Nephron (organoid): ENCODE data around the gene LSM14A.

Experiments used
- H3K27ac Mint-ChIP-seq, 3 experiments: 2 replicates each; pipeline ENCODE4 v1.8.0; 2020; ENCODE audit warnings: mixed read lengths in 3 of 3, mild to moderate bottlenecking in 2 of 3, moderate library complexity in 1 of 3
- H3K27me3 Mint-ChIP-seq: 2 replicates; pipeline ENCODE4 v1.8.0; 2021; ENCODE audit warnings: low read depth, mild to moderate bottlenecking, moderate library complexity, mixed read lengths
- H3K36me3 Mint-ChIP-seq: 2 replicates; pipeline ENCODE4 v1.8.0; 2020; ENCODE audit warnings: low read depth, mixed read lengths
- H3K4me1 Mint-ChIP-seq: 2 replicates; pipeline ENCODE4 v1.8.0; 2020; ENCODE audit warnings: mixed read lengths
- H3K4me3 Mint-ChIP-seq, 3 experiments: 2 replicates each; pipeline ENCODE4 v1.8.0; 2020; ENCODE audit warnings: mild to moderate bottlenecking in 3 of 3, mixed read lengths in 3 of 3, moderate library complexity in 2 of 3
- H3K9me3 Mint-ChIP-seq: 2 replicates; pipeline ENCODE4 v1.8.0; 2020; ENCODE audit warnings: mixed read lengths
- CTCF ChIP-seq, 3 experiments: fragments of 200-600 bp; sonication (generic); IDR thresholded peaks; one replicate each; pipeline ENCODE4 v1.5.0; 2021; ENCODE audit warnings: antibody characterized with exemption in 3 of 3; ENCODE audit not compliant: unreplicated experiment in 3 of 3

LSM14A gene

DNA sequence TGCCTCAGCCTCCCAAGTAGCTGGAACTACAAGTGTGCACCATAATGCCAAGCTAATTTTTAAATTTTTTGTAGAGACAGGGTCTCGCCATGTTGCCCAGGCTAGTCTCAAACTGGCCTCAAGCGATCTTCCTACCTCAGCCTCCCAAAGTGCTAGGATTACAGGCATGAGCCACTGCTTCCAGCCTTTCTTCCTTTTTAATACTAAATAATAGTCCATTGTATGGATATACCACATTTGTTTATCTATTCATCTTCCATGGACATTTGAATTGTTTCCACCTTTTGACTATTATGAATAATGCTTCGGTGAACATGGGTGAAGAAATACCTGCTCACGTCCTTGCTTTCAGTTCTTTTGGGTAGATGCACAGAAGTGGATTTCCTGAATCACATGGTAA lies 106.5 kb downstream of the LSM14A start:
- Mint-ChIP-seq H3K4me3 (no peak overlapping the region), H3K27me3 (no peaks in the 10 kb centered on the region), H3K36me3 (peaks cover 43% of the 10 kb centered on the region), H3K27ac (no peak overlapping the region), H3K9me3 (no peaks in the 10 kb centered on the region), H3K4me1 (peaks cover 20% of the 10 kb centered on the region)
- no peak for TF ChIP-seq CTCF (IDR thresholded peaks at IDR 0.05; ENCODE audit: unreplicated experiment in 3 of 3)
